NCI-H446 (cell line): ENCODE measurements around the gene KIFC1.

Experiments used
- DNase-seq, 2 experiments: peaks; one replicate each; lab custom pipeline; 2025; lab: John Stamatoyannopoulos, UW

KIFC1 gene

DNA sequence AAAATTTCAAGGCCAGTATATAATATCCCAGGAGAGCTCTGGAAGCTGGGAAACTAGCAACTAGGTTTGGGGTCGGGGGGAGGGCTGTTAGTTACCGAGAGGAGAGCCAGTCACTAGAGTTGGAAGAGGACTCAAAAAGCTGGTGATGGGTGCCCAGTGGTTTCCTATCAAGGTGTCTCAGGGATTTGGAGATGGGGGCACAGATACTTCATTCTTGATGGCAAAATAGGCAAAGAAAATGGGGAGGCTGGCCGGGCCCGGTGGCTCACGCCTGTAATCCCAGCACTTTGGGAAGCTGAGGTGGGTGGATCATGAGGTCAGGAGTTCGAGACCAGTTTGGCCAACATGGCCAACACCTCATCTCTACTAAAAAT lies 20.0 kb downstream of the KIFC1 start:
- no peak for DNase-seq

DNA sequence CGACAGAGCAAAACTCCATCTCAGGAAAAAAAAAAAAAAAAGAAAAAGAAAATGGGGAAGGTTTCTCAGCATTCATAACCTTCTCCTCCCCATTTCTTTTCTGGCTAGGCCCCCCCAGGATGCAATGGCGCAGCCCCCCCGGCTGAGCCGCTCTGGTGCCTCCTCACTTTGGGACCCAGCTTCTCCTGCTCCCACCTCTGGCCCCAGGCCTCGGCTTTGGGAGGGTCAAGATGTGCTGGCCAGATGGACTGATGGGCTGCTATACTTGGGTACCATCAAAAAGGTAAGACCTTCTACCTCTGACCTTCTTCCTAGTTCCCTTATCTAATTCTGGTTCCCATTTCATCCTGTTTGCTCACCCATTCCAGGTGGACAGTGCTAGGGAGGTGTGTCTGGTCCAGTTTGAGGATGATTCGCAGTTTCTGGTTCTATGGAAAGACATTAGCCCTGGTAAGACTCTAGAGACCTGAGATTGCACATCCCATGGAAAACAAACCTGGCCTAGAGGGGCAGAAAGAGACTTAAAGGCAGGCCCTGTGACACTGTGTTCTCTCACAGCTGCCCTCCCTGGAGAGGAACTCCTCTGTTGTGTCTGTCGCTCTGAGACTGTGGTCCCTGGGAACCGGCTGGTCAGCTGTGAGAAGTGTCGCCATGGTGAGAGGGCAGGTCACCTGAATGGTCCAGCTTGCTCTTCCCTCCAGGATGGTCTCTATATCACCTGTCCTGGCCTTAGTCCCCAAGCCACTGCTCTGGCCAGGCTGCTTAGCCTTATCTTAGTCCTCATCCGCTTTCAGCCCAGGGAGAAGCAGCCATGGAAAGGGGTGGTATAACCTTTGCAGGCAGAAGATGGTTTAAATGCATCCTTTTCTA lies 20.8 kb downstream of the KIFC1 start:
- DNase-seq: no peak

DNA sequence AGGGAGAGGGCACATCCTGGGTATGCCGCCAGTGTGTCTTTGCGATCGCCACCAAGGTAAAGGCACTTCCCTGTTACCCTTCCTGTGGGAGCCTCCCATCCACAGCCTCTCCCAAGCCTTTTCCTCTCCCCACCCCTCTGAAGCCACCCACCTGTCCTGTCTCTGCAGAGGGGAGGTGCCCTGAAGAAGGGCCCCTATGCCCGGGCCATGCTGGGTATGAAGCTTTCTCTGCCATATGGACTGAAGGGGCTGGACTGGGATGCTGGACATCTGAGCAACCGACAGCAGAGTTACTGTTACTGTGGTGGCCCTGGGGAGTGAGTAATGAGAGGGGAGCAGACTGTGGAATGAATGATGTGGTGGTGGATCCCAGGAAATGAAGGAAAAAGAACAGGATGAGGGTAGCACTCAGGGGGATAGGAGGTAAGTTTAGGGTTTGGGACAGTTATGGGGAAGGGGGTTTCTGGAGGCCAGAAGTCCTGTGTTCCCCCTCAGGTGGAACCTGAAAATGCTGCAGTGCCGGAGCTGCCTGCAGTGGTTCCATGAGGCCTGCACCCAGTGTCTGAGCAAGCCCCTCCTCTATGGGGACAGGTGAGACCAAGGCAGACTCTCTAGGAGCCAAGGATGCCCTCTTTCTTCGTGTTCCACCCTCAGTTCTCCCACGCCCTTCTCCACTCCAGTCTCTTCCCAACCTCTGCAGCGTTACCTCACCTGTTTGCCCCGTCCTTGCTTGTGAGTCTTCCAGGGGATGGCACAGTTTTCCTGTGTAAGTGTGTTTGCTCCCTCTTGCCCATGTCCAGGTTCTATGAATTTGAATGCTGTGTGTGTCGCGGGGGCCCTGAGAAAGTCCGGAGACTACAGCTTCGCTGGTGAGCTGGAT lies 21.9 kb downstream of the KIFC1 start:
- DNase-seq: no peak

DNA sequence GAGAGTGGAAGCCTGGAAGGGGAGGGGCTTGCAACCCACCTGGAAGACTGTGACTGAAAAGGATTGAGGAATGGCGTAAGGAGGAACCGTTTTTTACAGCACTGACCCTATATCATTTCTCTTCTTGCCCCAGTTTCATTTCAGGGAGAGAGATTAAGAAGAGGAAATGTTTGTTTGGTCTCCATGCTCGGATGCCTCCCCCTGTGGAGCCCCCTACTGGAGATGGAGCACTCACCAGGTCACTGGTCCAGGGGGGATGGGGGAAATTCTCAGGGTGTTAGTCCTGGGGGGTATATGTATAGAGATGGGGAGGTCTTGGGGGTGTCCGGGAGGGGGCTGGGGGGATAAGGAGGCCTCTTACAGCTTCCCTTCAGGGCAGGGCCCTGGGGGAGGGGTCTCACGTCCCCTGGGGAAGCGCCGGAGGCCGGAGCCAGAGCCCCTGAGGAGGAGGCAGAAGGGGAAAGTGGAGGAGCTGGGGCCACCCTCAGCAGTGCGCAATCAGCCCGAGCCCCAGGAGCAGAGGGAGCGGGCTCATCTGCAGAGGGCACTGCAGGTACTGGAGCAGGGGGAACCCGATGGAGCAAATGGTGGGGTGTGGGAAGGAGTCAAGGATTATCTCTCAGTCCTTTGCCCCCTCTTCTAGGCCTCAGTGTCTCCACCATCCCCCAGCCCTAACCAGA lies 23.1 kb downstream of the KIFC1 start:
- no peak for DNase-seq

DNA sequence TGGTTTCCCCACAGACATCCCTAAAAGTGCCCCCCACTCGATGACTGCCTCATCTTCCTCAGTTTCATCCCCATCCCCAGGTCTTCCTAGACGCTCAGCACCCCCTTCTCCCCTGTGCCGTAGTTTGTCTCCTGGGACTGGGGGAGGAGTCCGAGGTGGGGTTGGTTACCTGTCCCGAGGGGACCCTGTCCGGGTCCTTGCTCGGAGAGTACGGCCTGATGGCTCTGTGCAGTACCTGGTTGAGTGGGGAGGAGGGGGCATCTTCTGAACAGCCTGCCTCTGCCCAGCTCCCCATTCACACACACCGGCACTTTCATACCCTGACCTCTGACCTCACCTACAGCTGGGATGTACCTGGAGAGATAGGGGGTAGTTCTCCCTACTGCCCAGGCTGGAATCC lies 24.2 kb downstream of the KIFC1 start:
- no peak for DNase-seq

- DNase-seq: no peak
Observed at GRCh38 chr6:33416386-33417127, 24.9 kb downstream of the KIFC1 start.

- no peak for DNase-seq
Observed at GRCh38 chr6:33417128-33417902, 25.7 kb downstream of the KIFC1 start.

DNA sequence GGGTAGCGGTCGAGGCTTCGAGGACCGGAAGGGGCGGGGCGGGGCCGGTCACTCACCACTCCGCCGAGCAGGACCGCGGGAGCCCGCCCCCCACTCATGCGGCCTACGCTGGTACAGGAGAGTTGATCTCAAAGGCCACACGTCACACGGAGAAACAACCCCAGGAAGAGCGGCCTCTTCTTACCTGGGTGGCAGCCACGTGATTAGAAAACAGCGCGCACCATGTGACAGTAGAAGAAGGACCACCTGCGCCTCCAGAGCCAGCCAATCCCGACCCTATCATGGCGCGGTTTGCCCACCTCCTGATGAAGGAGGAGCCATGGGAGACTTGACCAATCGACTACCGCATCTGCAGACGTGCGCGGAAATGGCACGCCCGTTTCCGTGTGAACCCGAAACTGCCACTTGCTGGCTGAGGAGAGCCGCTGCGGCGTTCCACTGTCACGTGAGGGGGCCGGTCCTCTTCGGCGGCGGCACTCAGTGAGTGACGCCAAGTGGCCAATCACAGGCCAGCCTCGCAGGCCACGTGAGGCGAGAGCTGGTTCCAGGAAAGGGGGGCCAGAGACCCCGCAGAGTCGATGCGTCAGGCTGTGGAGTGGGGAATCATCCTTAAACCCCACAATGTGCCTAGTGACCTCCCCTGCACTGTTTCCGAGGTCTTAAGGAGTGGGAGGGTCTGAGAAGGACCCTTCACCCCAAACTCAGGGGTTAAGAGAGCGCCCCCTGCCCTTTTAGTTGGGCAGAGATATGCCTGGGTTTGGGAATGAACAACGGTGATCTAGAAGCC lies 26.5 kb downstream of the KIFC1 start, which contains the start of gene CUTA:
TSS of gene CUTA (minus strand) at position 205 of the 787 bp plus-strand sequence. CDS start at position 98, 107 bp downstream.
- peak; percentile 97 to 99 for DNase-seq

DNA sequence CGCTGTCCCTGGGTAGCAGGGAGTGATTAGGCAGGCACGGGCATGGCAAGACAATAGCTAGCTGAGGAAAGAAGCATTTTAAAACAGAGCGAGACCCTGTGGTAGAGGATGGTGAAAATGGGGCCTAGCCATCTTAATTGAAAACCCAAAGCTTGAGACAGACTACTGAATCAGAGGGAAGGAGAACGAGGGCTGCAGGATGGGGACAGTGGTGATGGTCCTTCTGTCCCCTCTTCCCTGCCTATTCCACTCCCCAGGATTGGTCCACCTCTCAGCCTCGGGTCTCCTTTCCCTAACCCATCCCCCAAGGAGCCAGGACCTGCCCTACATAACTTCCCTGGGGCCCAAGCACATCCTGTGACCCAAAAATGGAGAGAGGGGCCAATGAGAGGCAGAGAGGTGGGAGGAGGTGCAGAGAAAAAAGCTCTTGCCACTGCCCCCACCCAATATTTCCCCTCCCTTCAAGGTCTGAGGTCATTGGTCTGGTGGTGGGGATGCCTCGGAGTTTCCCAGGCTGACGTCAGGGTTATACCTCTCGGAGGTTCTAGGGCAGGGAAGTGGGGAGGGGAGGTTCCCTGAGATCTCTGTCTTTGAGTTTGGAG lies 27.2 kb downstream of the KIFC1 start:
- DNase-seq: no peak

DNA sequence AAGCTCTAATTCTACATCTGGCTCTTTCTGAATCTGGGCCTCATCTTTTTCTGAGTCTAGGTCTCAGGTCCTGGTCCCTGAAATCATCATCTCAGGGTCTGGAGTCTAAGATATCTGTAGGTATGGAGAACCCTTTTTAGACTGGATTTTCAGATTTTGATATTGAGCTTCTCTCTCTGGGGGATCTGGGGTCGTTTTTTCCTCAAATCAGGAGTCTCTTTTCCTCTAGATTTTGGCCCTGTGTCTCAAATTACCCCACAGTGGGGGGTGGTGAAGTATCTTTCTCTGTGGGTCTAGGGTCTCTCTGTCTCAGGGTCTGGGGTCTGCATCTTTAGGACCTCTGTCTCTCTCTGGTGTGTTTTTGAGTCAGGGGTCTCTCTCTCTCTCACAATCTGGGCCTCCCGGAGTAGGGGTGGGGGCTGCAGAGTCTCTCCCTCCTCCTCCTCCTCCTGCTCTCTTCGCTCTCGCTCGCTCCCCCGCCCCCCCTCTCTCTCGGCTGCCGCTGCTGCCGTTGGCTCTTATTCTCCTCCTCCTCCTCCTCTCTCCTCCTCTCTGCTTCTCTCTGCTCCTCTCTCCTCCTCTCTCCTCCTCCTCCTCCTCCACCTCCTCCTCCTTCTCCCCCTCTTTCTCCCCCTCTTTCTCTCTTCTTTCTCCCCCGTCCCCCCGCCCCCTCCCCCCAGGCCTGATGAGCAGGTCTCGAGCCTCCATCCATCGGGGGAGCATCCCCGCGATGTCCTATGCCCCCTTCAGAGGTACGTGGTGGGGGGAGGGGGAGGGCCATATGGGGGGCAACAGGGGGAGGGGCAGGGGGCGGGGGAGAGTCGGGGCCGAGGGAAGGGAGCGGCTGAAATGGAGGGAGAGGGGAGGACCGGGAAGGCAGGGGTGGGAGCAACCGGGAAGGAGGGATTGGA lies 28.2 kb downstream of the KIFC1 start, which contains the start of gene SYNGAP1:
TSS of gene SYNGAP1 (plus strand) at position 486 of the 911 bp plus-strand sequence. CDS start at position 686, 200 bp downstream.
- DNase-seq: no peak

GRCh38 chr6:33420491-33421343 lies 29.1 kb downstream of the KIFC1 start:
- DNase-seq: peak in 1 of 2 experiments; percentile 40

GRCh38 chr6:33421344-33421643 lies 29.7 kb downstream of the KIFC1 start:
- no peak for DNase-seq

- DNase-seq: no peak
Observed at GRCh38 chr6:33423777-33424176, 32.2 kb downstream of the KIFC1 start.

- DNase-seq: no peak
Observed at GRCh38 chr6:33424855-33425667, 33.4 kb downstream of the KIFC1 start.

DNA sequence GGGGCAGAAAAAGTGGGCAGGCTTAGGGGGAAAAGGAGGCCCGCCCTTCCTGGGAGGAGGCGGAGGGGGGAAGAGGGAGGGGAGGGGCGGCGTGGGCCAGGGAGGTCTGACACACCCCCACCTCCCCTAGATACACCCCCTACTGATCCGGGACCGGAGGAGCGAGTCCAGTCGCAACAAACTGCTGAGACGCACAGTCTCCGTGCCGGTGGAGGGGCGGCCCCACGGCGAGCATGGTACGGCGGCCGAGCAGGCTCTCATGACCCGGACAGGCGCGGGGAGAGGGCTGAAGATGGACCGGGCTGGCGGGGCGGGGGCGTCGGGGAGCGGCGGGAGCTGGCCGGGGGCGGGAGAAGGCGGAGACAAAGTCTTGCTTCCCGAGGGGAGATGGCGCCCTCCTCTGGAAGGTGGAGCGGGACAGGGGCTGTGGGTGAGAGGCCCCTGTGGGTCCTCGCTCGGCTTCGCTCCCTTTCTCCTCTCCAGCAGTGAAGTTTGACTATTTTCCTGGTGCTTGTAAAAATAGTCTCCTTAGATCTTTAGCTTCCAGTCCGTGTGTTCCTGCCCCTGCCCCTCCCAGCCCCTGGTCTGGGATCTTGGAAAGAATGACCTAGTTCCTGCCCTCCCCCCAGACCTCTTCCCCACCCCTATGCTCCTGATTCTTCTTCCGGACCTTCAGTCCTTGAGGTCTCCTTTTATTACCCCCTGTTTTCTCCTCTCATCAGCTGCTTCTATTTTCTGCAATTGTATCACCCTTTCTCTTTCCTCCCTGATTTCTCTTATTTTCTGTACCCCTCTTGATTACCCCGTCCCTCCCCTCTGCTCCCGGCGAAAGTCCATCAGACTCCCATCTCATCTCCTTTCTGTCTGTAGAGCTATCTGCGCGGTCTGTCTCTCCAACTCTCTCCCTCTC lies 34.3 kb downstream of the KIFC1 start:
- DNase-seq: peak; percentile 50 to 64
